ENCODE data around the gene ZNRF3.
"Not testable (repeated sequence)": the region's sequence is repeated elsewhere in the genome, so short reads cannot be mapped to it uniquely, and the experiment has no call there.

The ZNRF3 gene

GRCh38 chr22:29003552-29003951, 120.2 kb downstream of the ZNRF3 start:
- TF ChIP-seq CTCF (IDR thresholded peaks at IDR 0.05; ENCODE audit: low read depth, low read length, missing control alignments) = no peak
- no peak overlapping the region for H3K4me3 ChIP-seq (ENCODE audit: low read depth, low read length)
- DNase-seq (ENCODE audit: low read depth) = no peak

GRCh38 chr22:29003975-29004646, 120.7 kb downstream of the ZNRF3 start:
- DNase-seq (ENCODE audit: low read depth) = no peak
- H3K4me3 ChIP-seq (ENCODE audit: low read depth, low read length) = no peak overlapping the region
- TF ChIP-seq CTCF (IDR thresholded peaks at IDR 0.05; ENCODE audit: low read depth, low read length, missing control alignments) = no peak

GRCh38 chr22:29004647-29005371, 121.4 kb downstream of the ZNRF3 start:
- TF ChIP-seq CTCF (IDR thresholded peaks at IDR 0.05; ENCODE audit: low read depth, low read length, missing control alignments) = no peak
- no peak for DNase-seq (ENCODE audit: low read depth)
- H3K4me3 ChIP-seq (ENCODE audit: low read depth, low read length) = no peak overlapping the region

GRCh38 chr22:29005754-29006153, 122.4 kb downstream of the ZNRF3 start:
- DNase-seq (ENCODE audit: low read depth); H3K4me3 ChIP-seq (ENCODE audit: low read depth, low read length): not testable (repeated sequence)

GRCh38 chr22:29006346-29006745, 123.0 kb downstream of the ZNRF3 start:
- no peak overlapping the region for H3K4me3 ChIP-seq (ENCODE audit: low read depth, low read length)
- TF ChIP-seq CTCF (IDR thresholded peaks at IDR 0.05; ENCODE audit: low read depth, low read length, missing control alignments) = no peak
- no peak for DNase-seq (ENCODE audit: low read depth)

- H3K4me3 ChIP-seq (ENCODE audit: low read depth, low read length) = no peak overlapping the region
- TF ChIP-seq CTCF (IDR thresholded peaks at IDR 0.05; ENCODE audit: low read depth, low read length, missing control alignments) = no peak
- no peak for DNase-seq (ENCODE audit: low read depth)
Measured at GRCh38 chr22:29009148-29009547, 125.8 kb downstream of the ZNRF3 start.

GRCh38 chr22:29011240-29012100, 128.1 kb downstream of the ZNRF3 start:
- TF ChIP-seq CTCF (IDR thresholded peaks at IDR 0.05; ENCODE audit: low read depth, low read length, missing control alignments) = no peak
- no peak for DNase-seq (ENCODE audit: low read depth)
- H3K4me3 ChIP-seq (ENCODE audit: low read depth, low read length) = no peak overlapping the region

All from GM12864 (cell line).